Breast epithelium (tissue), 4 donors: ENCODE results near the gene SRCAP. TPM values are rescaled to one million over a fixed set of nuclear protein-coding genes. Genes with fewer than 3 reads are reported as not detected.

Experiments used
- DNase-seq, 2 donors: peaks; one replicate each; pipeline ENCODE4 v3.0.0-alpha.2; 2019; ENCODE audit warnings: low spot score in 2 of 2
- H3K27ac ChIP-seq, 2 donors: fragments of 200-600 bp; sonication (generic) in 1 of 2; one replicate each; pipeline ENCODE4 v1.5.1; 2016 to 2019; ENCODE audit warnings: mild to moderate bottlenecking in 1 of 2
- H3K27me3 ChIP-seq, 2 donors: fragments of 200-600 bp; sonication (generic) in 1 of 2; one replicate each; pipeline versions ENCODE4 v1.5.1 to v1.6.0; 2017 to 2019; ENCODE audit warnings: control low read depth in 1 of 2, mild to moderate bottlenecking in 1 of 2
- H3K36me3 ChIP-seq: fragments of 200-600 bp; one replicate; pipeline ENCODE4 v1.5.1; 2019
- H3K4me1 ChIP-seq, 2 donors: fragments of 200-600 bp; sonication (generic); one replicate each; pipeline ENCODE4 v1.5.1; 2016 to 2019; ENCODE audit warnings: control low read depth in 1 of 2
- H3K4me3 ChIP-seq, 3 donors: fragments of 200-600 bp; sonication (generic); 1 replicate in 2 of 3; 2 replicates in 1 of 3; pipeline ENCODE4 v1.5.1; 2016 to 2019; ENCODE audit warnings: mild to moderate bottlenecking in 3 of 3, moderate library complexity in 2 of 3
- H3K9me3 ChIP-seq, 2 donors: fragments of 200-600 bp; sonication (generic) in 1 of 2; one replicate each; pipeline ENCODE4 v1.5.1; 2016 to 2019; ENCODE audit warnings: control low read depth in 1 of 2
- POLR2A ChIP-seq: fragments of 450-650 bp; IDR thresholded peaks from one replicate; pipeline ENCODE4 v1.6.1; 2016; ENCODE audit warnings: antibody characterized with exemption, mild to moderate bottlenecking, moderate library complexity
- POLR2AphosphoS5 ChIP-seq, 3 donors: sonication (generic); formaldehyde crosslinking; IDR thresholded peaks; one replicate each; pipeline ENCODE4 v1.6.1; 2017; ENCODE audit warnings: antibody characterized with exemption in 3 of 3
- intact Hi-C: fragments of 100-400 bp; cut with DNase I; formaldehyde crosslinking; loops from one replicate; pipeline ENCODE4 v1.15.1; 2023; ENCODE audit warnings: low total_unique reads
- total RNA-seq, 3 donors: library from RNA; depleted of rRNA; stranded (reverse); fragments of >200 nt; gene quantifications; one replicate each; pipeline ENCODE4 v1.1.0, GENCODE V29; 2016
- TF ChIP-seq, protein P1 (sequence below), 3 donors: fragments of 450-650 bp; IDR thresholded peaks; one replicate each; pipeline ENCODE4 v1.5.1; 2016 to 2017; ENCODE audit warnings: antibody characterized with exemption in 3 of 3, mild to moderate bottlenecking in 3 of 3, moderate library complexity in 3 of 3

SRCAP gene
- total RNA-seq, 3 donors from 2014 or later: 19.0 to 24.9 (median 20.8) TPM

DNA sequence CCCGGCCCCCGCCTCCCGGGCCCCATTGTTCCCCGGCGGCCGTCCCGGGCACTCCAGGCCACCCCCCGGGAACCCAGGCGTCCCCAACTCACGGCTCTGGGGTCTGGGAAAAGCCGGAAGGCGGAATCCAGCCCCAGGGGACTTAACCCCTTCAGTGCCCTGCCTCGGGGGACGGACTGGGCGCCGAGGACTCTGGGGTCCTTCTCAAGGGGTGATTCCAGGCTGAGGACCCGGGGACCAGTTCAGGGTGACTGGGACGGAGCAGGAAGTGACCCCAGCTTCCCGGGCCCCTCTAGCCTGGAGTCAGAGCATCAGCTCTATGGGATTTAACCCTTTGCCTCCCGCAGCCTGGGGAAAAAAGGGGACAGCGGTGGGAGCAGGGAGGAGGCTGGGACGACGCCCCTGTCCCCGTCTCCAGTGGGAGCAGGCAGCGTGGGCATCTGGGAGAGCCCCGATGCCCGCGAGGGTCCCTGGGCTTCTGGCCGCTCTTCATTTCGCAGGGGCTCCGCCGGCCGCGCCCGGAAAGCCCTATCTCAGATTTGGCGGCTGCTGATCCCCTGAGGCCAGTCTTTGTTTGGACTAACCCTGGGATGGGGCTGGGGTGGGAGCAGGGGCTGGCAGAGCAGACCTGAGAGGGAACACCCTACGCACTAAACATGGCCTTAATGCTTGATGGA is 88.1 kb downstream of the SRCAP start, which contains the start of gene ZNF629:
ZNF629 (minus strand) TSS at position 270 of the 677 bp plus-strand sequence. CDS start 2,723 bp downstream, outside the sequence.
- no peaks in the 10 kb centered on the region for H3K27me3 ChIP-seq
- intact Hi-C loops: no loop called here
- peaks cover 0 to 6% of the 10 kb centered on the region in 2 donors for H3K4me1 ChIP-seq
- peaks cover 11% of the 10 kb centered on the region for H3K36me3 ChIP-seq
- H3K9me3 ChIP-seq: no peaks in the 10 kb centered on the region
- H3K4me3 ChIP-seq: peak within 1 kb of the TSS; percentile 93 to 97 (median 96)
- TF ChIP-seq POLR2A (no peak), POLR2AphosphoS5 (IDR thresholded peaks at IDR 0.05) (peak in 1 of 3 donors; percentile 26)
- TF ChIP-seq, protein P1, sequence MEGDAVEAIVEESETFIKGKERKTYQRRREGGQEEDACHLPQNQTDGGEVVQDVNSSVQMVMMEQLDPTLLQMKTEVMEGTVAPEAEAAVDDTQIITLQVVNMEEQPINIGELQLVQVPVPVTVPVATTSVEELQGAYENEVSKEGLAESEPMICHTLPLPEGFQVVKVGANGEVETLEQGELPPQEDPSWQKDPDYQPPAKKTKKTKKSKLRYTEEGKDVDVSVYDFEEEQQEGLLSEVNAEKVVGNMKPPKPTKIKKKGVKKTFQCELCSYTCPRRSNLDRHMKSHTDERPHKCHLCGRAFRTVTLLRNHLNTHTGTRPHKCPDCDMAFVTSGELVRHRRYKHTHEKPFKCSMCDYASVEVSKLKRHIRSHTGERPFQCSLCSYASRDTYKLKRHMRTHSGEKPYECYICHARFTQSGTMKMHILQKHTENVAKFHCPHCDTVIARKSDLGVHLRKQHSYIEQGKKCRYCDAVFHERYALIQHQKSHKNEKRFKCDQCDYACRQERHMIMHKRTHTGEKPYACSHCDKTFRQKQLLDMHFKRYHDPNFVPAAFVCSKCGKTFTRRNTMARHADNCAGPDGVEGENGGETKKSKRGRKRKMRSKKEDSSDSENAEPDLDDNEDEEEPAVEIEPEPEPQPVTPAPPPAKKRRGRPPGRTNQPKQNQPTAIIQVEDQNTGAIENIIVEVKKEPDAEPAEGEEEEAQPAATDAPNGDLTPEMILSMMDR (IDR thresholded peaks at IDR 0.05): peak in 1 of 3 donors; percentile 25
- H3K27ac ChIP-seq: peak within 1 kb of the TSS; percentile 91
- peak; percentile 54 to 74 for DNase-seq

DNA sequence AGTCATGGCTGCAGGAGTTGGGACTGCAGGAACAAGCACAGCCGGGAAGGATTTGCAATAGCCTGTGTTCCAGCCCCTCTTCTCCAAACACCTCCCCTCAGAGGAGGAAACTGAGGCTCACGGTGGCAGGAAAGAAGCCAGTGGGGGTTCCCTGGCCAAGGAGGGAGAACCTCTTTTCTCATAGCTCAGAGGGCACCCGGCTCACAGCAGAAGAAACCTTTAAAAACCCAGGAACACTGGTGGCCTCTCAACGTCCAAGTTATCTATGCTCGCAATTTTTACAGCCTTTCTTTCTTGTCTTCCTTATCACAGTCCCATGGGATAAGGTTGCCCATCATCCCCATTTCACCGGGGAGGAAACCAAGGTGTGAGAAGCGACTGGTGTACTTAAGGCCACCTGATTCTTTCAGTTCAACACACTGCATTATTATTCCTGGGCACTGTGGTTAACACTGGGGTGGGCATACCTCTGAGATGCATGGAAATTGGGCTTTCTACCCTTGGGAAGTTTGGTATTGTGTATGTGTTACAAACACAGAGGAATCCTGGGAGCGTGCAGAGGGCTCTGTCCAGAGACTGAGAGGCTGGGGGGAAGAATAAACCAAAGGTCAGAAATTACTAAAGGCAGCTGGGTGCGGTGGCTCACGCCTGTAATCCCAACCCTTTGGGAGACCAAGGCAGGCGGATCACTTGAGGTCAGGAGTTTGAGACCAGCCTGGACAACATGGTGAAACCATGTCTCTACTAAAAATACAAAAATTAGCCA is 88.8 kb downstream of the SRCAP start:
- Histone ChIP-seq H3K9me3 (no peaks in the 10 kb centered on the region), H3K36me3 (peaks cover 10% of the 10 kb centered on the region), H3K4me3 (peak overlapping the region; percentile 93 to 97 (median 96)), H3K27ac (peak overlapping the region; percentile 91), H3K4me1 (peaks cover 0 to 6% of the 10 kb centered on the region in 2 donors), H3K27me3 (no peaks in the 10 kb centered on the region)
- no peak for DNase-seq
- TF ChIP-seq, protein P1 (IDR thresholded peaks at IDR 0.05): no peak
- TF ChIP-seq POLR2A: no peak
- TF ChIP-seq POLR2AphosphoS5 (IDR thresholded peaks at IDR 0.05): no peak
- intact Hi-C loops: no loop called here

Other genes with a start within 250 kb of the SRCAP start
- gene ITGAL, start 226.4 kb upstream of the SRCAP start, total RNA-seq: 1 to 10 TPM; 2.3 to 5.7 (median 2.4) TPM
- gene ZNF768, start 172.6 kb upstream of the SRCAP start, total RNA-seq: 10 to 100 TPM; 23.3 to 33.2 (median 29.8) TPM
- 10 to 100 TPM; 10.7 to 14.7 (median 13.2) TPM for gene ZNF747, start 164.3 kb upstream of the SRCAP start, total RNA-seq
- 1 to 10 TPM; 4.0 to 8.2 (median 7.5) TPM for gene ZNF764, start 140.8 kb upstream of the SRCAP start, total RNA-seq
- 10 to 100 TPM; 17.4 to 18.4 (median 18.4) TPM for gene ZNF688, start 127.5 kb upstream of the SRCAP start, total RNA-seq
- gene ZNF785, start 113.5 kb upstream of the SRCAP start, total RNA-seq: 10 to 100 TPM in 2 of 3 donors, 1 to 10 TPM in 1; 6.7 to 14.4 (median 12.0) TPM
- gene ZNF689, start 88.8 kb upstream of the SRCAP start, total RNA-seq: 10 to 100 TPM in 2 of 3 donors, 1 to 10 TPM in 1; 7.0 to 15.4 (median 12.8) TPM
- 10 to 100 TPM; 21.3 to 30.2 (median 26.9) TPM for gene PRR14, start 48.2 kb upstream of the SRCAP start, total RNA-seq
- 10 to 100 TPM; 13.6 to 25.2 (median 17.7) TPM for gene FBRS, start 40.7 kb upstream of the SRCAP start, total RNA-seq
- 10 to 100 TPM; 28.5 to 38.8 (median 35.7) TPM for gene PHKG2, start 49.3 kb downstream of the SRCAP start, total RNA-seq
- 10 to 100 TPM in 2 of 3 donors, 1 to 10 TPM in 1; 1.4 to 17.1 (median 13.4) TPM for gene CFAP119, start 62.9 kb downstream of the SRCAP start, total RNA-seq
- 10 to 100 TPM; 77.0 to 84.7 (median 77.3) TPM for gene RNF40, start 63.2 kb downstream of the SRCAP start, total RNA-seq
- 10 to 100 TPM in 2 of 3 donors, 1 to 10 TPM in 1; 9.4 to 16.2 (median 10.5) TPM for gene ZNF629, start 88.0 kb downstream of the SRCAP start, total RNA-seq
- gene BCL7C, start 194.9 kb downstream of the SRCAP start, total RNA-seq: 10 to 100 TPM; 29.4 to 47.2 (median 36.2) TPM
- 1 to 10 TPM; 2.6 to 4.5 (median 3.4) TPM for gene CTF1, start 197.4 kb downstream of the SRCAP start, total RNA-seq
- 10 to 100 TPM in 1 of 3 donors, 1 to 10 TPM in 2; 4.5 to 12.7 (median 9.2) TPM for gene FBXL19, start 224.4 kb downstream of the SRCAP start, total RNA-seq
- gene ORAI3, start 249.9 kb downstream of the SRCAP start, total RNA-seq: 10 to 100 TPM; 20.0 to 40.5 (median 25.9) TPM